Suprapubic skin (tissue), 4 donors: Measurements from ENCODE around the gene CDH6.

Experiments used
- CTCF ChIP-seq, 2 donors: fragments of 200-600 bp in 1 of 2; fragments of 450-650 bp in 1 of 2; sonication (generic) in 1 of 2; IDR thresholded peaks; one replicate each; pipeline ENCODE4 v1.5.1; 2016 to 2019; ENCODE audit warnings: antibody characterized with exemption in 2 of 2, mild to moderate bottlenecking in 1 of 2, moderate library complexity in 1 of 2
- EP300 ChIP-seq: sonication (generic); formaldehyde crosslinking; IDR thresholded peaks from one replicate; pipeline ENCODE4 v1.6.1; 2017; ENCODE audit warnings: antibody characterized with exemption
- POLR2A ChIP-seq, 2 donors: fragments of 450-650 bp; IDR thresholded peaks; one replicate each; pipeline ENCODE4 v1.6.1; 2017; ENCODE audit warnings: antibody characterized with exemption in 2 of 2, mild to moderate bottlenecking in 2 of 2, moderate library complexity in 2 of 2
- POLR2AphosphoS5 ChIP-seq, 3 donors: sonication (generic); formaldehyde crosslinking; IDR thresholded peaks; one replicate each; pipeline ENCODE4 v1.6.1; 2017; ENCODE audit warnings: antibody characterized with exemption in 3 of 3

DNA sequence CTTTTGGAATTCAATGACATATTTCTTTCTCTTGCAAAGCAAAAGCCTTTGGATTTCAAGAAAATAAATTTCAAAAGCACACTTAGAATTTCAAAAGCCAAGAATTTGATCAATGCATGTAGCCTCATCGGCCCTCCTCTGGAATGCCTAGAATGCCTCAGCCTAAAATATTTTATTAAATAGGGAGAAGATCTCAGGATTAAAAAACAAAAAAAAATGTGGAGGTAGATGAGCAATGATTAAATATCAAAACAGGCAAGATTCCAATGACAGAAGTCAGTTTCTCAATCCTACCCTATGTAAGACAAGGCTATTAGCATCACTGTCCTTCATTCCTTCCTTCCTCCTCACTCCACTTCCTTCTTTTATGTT, 169.0 kb downstream of the CDH6 start:
- TF ChIP-seq CTCF (IDR thresholded peaks at IDR 0.05) = no peak
- no peak for TF ChIP-seq POLR2A (IDR thresholded peaks at IDR 0.05)
- TF ChIP-seq POLR2AphosphoS5 (IDR thresholded peaks at IDR 0.05) = no peak
- no peak for TF ChIP-seq EP300
